ENCODE measurements around the gene ZNF582.

The ZNF582 gene

DNA sequence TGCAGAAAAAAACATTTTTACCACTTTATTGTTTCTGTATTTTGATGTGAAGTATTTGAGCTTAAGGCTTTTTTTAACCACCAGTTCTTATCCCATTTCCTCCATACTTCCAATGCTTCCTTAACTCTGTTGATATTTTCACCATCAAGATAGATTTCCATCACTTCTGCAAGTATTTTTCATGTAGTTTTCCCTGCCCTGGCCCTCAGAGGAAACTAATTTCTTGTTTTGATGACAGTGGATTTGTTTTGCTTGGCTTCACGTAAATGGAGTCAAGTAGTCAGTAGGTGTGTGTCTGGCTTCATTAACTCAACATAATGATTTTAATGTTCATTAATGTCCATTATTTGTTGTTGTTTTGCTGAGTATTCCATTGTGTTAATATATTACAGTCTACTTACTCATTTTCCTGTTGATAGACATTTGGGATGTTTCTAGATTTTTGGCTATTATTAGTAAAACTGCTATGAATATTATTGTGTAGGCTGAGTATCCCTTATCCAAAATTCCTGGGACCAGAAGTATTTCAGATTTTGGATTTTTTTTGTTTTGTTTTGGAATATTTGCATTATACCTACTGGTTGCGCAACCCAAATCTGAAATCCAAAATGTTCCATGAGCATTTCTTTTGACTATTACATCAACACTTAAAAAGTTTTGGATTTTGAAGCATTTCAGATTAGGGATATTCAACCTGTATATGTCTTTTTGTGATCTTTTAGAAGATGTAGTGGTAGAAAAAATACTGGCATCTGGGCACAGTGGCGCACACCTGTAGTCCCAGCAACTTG, 23.3 kb downstream of the ZNF582 start:
- ATAC-seq (ENCODE audit: low read depth): no peak
- peaks cover 23% of the 10 kb centered on the region for H3K36me3 ChIP-seq (ENCODE audit: low read depth)

GRCh38 chr19:56367829-56368711, 25.3 kb downstream of the ZNF582 start:
- DNase-seq (ENCODE audit: low spot score) (peak; percentile 73), ATAC-seq (ENCODE audit: low read depth) (peak; percentile 86)
- H3K27ac ChIP-seq (ENCODE audit: poor library complexity, severe bottlenecking): peak overlapping the region; percentile 22
- peaks cover 12% of the 10 kb centered on the region; the same call in 1 of the 2 replicates for H3K36me3 ChIP-seq (ENCODE audit: low read depth)
- no peaks in the 10 kb centered on the region for H3K27me3 ChIP-seq (ENCODE audit: insufficient read depth, poor library complexity, severe bottlenecking)
- TF ChIP-seq CTCF (IDR thresholded peaks at IDR 0.05; ENCODE audit: poor library complexity, severe bottlenecking): no peak
- peaks cover 2% of the 10 kb centered on the region for H3K9me3 ChIP-seq (ENCODE audit: severe bottlenecking)
- no peaks in the 10 kb centered on the region for H3K4me1 ChIP-seq (ENCODE audit: insufficient read depth, poor library complexity, severe bottlenecking)
- peak overlapping the region; percentile 48 for H3K4me3 ChIP-seq (ENCODE audit: severe bottlenecking)

More for the DNA sequence above, 23.3 kb downstream of the ZNF582 start:
- H3K9me3 ChIP-seq (ENCODE audit: severe bottlenecking): peaks cover 10% of the 10 kb centered on the region
- no peak for DNase-seq (ENCODE audit: low spot score)
- TF ChIP-seq CTCF (IDR thresholded peaks at IDR 0.05; ENCODE audit: poor library complexity, severe bottlenecking): no peak
- no peaks in the 10 kb centered on the region for H3K27me3 ChIP-seq (ENCODE audit: insufficient read depth, poor library complexity, severe bottlenecking)
- H3K27ac ChIP-seq (ENCODE audit: poor library complexity, severe bottlenecking): no peak overlapping the region
- H3K4me1 ChIP-seq (ENCODE audit: insufficient read depth, poor library complexity, severe bottlenecking): no peaks in the 10 kb centered on the region
- no peak overlapping the region for H3K4me3 ChIP-seq (ENCODE audit: severe bottlenecking)

DNA sequence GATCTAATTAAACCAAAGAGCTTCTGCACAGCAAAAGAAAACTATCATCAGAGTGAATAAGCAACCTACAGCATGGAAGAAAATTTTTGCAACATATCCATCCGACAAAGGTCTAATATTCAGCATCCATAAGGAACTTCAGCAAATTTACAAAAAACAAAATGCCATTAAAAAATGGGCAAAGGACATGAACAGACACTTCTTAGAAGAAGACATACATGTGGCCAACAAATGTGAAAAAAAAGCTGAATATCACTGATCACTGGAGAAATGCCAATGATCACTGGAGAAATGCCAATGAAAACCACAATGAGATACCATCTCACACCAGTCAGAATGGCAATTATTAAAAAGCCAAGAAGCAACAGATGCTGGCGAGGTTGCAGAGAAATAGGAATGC, 32.5 kb downstream of the ZNF582 start:
- H3K36me3 ChIP-seq (ENCODE audit: low read depth): no peaks in the 10 kb centered on the region
- H3K27ac ChIP-seq (ENCODE audit: poor library complexity, severe bottlenecking): no peak overlapping the region
- TF ChIP-seq CTCF (IDR thresholded peaks at IDR 0.05; ENCODE audit: poor library complexity, severe bottlenecking): no peak
- ATAC-seq (ENCODE audit: low read depth) (no peak), DNase-seq (ENCODE audit: low spot score) (no peak)
- H3K27me3 ChIP-seq (ENCODE audit: insufficient read depth, poor library complexity, severe bottlenecking): no peaks in the 10 kb centered on the region
- no peaks in the 10 kb centered on the region for H3K4me1 ChIP-seq (ENCODE audit: insufficient read depth, poor library complexity, severe bottlenecking)
- peaks cover 4% of the 10 kb centered on the region for H3K9me3 ChIP-seq (ENCODE audit: severe bottlenecking)
- H3K4me3 ChIP-seq (ENCODE audit: severe bottlenecking): no peak overlapping the region

DNA sequence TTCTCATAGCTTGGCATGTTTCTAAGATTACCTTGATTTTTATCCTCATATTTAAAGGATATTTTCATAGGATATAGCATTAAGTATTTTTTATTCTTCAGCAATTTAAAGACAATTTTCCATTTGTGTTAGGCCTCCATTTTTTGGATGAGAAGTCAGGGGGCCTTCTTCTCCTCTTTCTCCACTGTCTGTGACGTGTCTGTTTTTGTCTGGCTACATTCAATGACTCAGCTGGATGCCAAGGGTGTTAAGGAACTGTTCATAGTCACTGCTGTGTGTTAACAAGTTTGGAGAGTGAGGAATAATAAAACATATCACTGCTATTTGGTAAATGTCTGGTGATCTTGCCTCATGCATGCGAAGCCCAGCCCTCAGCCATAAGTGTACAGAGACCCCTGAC, 36.4 kb downstream of the ZNF582 start:
- TF ChIP-seq CTCF (IDR thresholded peaks at IDR 0.05; ENCODE audit: poor library complexity, severe bottlenecking): no peak
- H3K4me3 ChIP-seq (ENCODE audit: severe bottlenecking): no peak overlapping the region
- no peak for DNase-seq (ENCODE audit: low spot score)
- H3K9me3 ChIP-seq (ENCODE audit: severe bottlenecking): peaks cover 4% of the 10 kb centered on the region
- H3K27ac ChIP-seq (ENCODE audit: poor library complexity, severe bottlenecking): no peak overlapping the region
- ATAC-seq (ENCODE audit: low read depth): no peak
- H3K4me1 ChIP-seq (ENCODE audit: insufficient read depth, poor library complexity, severe bottlenecking): no peaks in the 10 kb centered on the region
- no peaks in the 10 kb centered on the region for H3K27me3 ChIP-seq (ENCODE audit: insufficient read depth, poor library complexity, severe bottlenecking)
- H3K36me3 ChIP-seq (ENCODE audit: low read depth): no peaks in the 10 kb centered on the region

Data from RWPE2 (cell line).